ENCODE data around the gene LIMS1. TPM values are rescaled to one million over a fixed set of nuclear protein-coding genes. Genes with fewer than 3 reads are reported as not detected.
A peak's percentile ranks its signal among the peaks of the same experiment; 100 is the strongest.

The LIMS1 gene
- total and polyA plus RNA-seq, 2 donors from 2014 or later, result 14.4 to 65.1 TPM

GRCh38 chr2:108611021-108611420 lies 76.8 kb downstream of the LIMS1 start:
- no peak overlapping the region for H3K27ac ChIP-seq (ENCODE audit: low read depth in 2 of 2, low read length in 2 of 2)

GRCh38 chr2:108612153-108612513 lies 77.9 kb downstream of the LIMS1 start:
- H3K4me1 ChIP-seq (ENCODE audit: control insufficient read depth in 2 of 3, insufficient read depth in 2 of 3, low read depth in 1 of 3, low read length in 3 of 3), result peaks cover 6 to 15% (median 14%) of the 10 kb centered on the region in 3 donors
- FAIRE-seq, result no peak

More at GRCh38 chr2:108611021-108611420, 76.8 kb downstream of the LIMS1 start:
- H3K36me3 ChIP-seq (ENCODE audit: control insufficient read depth in 2 of 3, insufficient read depth in 3 of 3, low read length in 3 of 3), result no peaks in the 10 kb centered on the region
- DNase-seq (no peak), FAIRE-seq (no peak)
- TF ChIP-seq CTCF (IDR thresholded peaks at IDR 0.05; ENCODE audit: borderline replicate concordance, extremely low read depth, insufficient read depth), result no peak
- H3K9ac ChIP-seq (ENCODE audit: low read length in 3 of 3), result no peak overlapping the region
- peaks cover 4 to 13% (median 8%) of the 10 kb centered on the region in 3 donors for H3K4me1 ChIP-seq (ENCODE audit: control insufficient read depth in 2 of 3, insufficient read depth in 2 of 3, low read depth in 1 of 3, low read length in 3 of 3)
- intact Hi-C loops (cut with DNase I), result no loop called here
- H3K9me3 ChIP-seq (ENCODE audit: control insufficient read depth in 2 of 3, insufficient read depth in 1 of 3, low read length in 3 of 3), result no peaks in the 10 kb centered on the region
- H3K4me3 ChIP-seq (ENCODE audit: low read length in 3 of 3), result no peak overlapping the region
- H3K27me3 ChIP-seq (ENCODE audit: control insufficient read depth, insufficient read depth, low read length), result no peaks in the 10 kb centered on the region

GRCh38 chr2:108612514-108613183 lies 78.4 kb downstream of the LIMS1 start:
- FAIRE-seq (no peak), DNase-seq (no peak)
- H3K9me3 ChIP-seq (ENCODE audit: control insufficient read depth in 2 of 3, insufficient read depth in 1 of 3, low read length in 3 of 3), result no peaks in the 10 kb centered on the region
- H3K27ac ChIP-seq (ENCODE audit: low read depth in 2 of 2, low read length in 2 of 2), result peak overlapping the region; percentile 20 to 33
- TF ChIP-seq CTCF (IDR thresholded peaks at IDR 0.05; ENCODE audit: borderline replicate concordance, extremely low read depth, insufficient read depth), result no peak
- no peak overlapping the region for H3K4me3 ChIP-seq (ENCODE audit: low read length in 3 of 3)
- peak overlapping the region in 1 of 3 donors; percentile 22 for H3K9ac ChIP-seq (ENCODE audit: low read length in 3 of 3)
- H3K4me1 ChIP-seq (ENCODE audit: control insufficient read depth in 2 of 3, insufficient read depth in 2 of 3, low read depth in 1 of 3, low read length in 3 of 3), result peaks cover 9 to 18% (median 17%) of the 10 kb centered on the region in 3 donors
- intact Hi-C loops (cut with DNase I), result no loop called here
- H3K36me3 ChIP-seq (ENCODE audit: control insufficient read depth in 2 of 3, insufficient read depth in 3 of 3, low read length in 3 of 3), result no peaks in the 10 kb centered on the region
- no peaks in the 10 kb centered on the region for H3K27me3 ChIP-seq (ENCODE audit: control insufficient read depth, insufficient read depth, low read length)

More at GRCh38 chr2:108612153-108612513, 77.9 kb downstream of the LIMS1 start:
- intact Hi-C loops (cut with DNase I), result no loop called here
- H3K9ac ChIP-seq (ENCODE audit: low read length in 3 of 3), result no peak overlapping the region
- H3K9me3 ChIP-seq (ENCODE audit: control insufficient read depth in 2 of 3, insufficient read depth in 1 of 3, low read length in 3 of 3), result no peaks in the 10 kb centered on the region
- H3K27ac ChIP-seq (ENCODE audit: low read depth in 2 of 2, low read length in 2 of 2), result peak overlapping the region in 1 of 2 donors; percentile 33
- no peak for TF ChIP-seq CTCF (IDR thresholded peaks at IDR 0.05; ENCODE audit: borderline replicate concordance, extremely low read depth, insufficient read depth)
- H3K36me3 ChIP-seq (ENCODE audit: control insufficient read depth in 2 of 3, insufficient read depth in 3 of 3, low read length in 3 of 3), result no peaks in the 10 kb centered on the region
- no peaks in the 10 kb centered on the region for H3K27me3 ChIP-seq (ENCODE audit: control insufficient read depth, insufficient read depth, low read length)
- peak in 3 of 5 donors; percentile 51 to 81 (median 79) for DNase-seq
- H3K4me3 ChIP-seq (ENCODE audit: low read length in 3 of 3), result no peak overlapping the region

Data from kidney (tissue), 14 donors.